COLO668 (cell line): Measurements from ENCODE around the gene CLEC1A.

ENCODE experiments used
- DNase-seq: peaks from one replicate; lab custom pipeline; 2025; ENCODE audit not compliant: unreplicated experiment; lab: John Stamatoyannopoulos, UW

Gene CLEC1A

DNA sequence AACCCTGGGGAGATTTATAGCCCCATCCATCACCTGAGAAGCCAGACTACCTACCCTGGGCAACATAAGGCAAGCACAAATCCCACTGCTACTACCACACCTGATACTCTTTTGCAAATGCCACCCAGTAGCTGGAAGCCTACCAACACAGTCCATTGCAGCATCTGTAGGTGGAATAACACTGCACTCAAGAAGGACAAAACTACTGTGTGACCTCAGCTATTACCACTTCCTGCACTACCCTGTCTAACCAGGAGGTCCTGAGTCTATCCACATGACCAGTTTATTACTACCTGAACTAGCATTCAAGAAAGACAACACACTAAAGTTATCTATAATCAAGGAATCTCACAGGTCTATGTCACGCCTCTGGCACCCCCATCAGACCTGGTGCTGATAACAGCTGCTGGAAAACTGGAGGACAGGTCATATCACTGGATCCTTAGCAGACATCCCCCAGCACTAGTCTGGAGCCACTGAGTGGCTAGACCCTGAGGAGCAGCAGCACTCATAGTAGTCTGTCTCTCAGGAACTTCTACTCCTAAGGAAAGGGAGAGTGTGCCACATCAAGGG is 2.9 kb upstream of the CLEC1A start:
- DNase-seq = no peak

DNA sequence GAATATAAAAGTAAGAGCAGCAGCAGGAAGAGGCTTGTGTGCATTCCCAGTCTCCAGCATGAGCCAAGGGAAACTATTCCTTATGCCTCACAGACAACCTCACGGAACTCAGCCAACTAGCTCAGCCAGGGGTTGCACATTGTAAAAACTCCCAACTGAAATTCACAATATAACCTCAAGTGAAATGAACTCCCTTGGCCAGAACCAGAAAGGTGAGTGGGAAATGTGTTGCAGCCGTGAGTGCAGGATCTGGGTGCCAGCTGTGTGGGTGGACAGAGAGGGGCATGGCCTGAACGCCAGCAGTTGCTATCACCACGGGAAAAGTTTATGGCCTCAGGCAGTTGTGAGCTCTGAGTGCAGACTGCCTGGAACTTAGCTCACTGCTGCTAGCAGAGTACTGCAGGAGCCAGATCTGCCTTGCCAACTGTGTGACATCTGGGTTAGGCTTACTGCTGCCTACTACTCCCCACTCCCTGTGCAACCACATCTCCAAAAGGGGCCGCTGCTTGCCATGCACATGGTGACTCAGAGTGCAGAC is 2.3 kb upstream of the CLEC1A start:
- DNase-seq = no peak

DNA sequence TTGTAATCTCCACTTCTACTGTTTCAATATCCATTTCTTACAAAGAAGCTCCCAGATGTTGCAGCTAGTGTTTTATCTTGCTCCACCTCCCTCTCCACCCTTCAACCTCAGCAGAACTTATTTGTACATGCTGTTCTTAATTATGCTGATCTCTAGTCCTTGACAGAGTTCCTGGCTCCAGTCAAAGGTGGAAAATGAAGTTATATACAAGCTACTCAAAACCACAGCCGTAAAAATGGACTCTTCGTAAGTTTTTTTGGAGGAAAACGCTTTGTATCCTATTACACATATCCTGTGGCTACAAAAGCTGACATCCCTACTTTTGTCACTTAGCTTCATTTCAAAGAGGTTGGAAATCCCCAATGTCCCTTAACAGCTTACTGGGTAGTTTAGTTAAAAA is 1.3 kb downstream of the CLEC1A start:
- DNase-seq = no peak

DNA sequence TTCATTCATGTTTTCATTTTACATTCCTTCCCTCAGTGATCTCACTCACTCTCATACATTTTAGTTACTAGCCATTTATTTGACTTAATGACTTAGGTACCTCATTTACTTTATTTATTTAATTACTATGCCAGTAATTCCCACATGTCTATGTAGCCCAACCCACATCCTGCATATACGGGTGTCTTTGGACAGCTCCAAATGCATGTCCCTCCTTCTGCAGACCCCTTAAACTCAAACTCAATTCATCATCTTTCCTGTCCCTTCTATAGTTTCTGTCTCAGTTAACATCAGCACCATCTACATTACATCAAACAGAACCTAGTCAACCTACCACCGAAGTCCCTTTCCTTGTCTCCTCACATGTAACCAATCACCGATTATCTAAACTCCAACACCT is 2.8 kb downstream of the CLEC1A start:
- no peak for DNase-seq

DNA sequence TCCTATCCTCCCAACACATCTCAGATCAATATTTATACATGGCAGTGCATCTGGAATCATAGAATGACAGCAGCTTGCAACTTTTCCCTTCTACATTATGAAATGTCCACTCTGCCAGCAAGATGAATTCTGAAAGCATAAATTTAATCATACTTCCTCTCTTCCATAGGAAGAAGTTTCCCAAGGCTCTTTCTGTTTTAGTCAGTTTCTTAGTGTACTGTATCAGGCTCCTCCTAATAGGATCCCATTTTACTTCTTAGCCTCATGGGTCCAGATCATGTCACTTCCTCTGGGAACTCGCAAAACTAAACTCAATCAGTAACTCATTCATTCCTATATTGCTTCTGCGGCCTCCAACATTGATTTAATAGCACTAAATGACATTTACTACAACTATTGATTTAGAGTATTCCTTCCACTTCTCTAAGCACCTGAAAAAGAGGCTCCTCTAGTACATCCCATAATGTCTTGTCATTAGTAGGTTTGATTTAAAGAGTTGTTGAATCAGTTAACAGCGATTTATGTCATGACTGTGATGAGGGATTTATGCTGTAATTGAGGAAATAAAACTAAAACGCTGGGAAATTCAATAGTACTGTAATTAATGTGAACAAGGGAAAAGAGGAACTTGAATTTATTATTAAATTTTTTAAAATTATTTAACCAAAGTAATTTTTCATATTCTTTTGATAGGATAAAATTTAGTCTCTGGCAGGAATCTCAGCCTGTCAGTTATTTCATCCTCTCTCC is 4.0 kb downstream of the CLEC1A start:
- DNase-seq = no peak

DNA sequence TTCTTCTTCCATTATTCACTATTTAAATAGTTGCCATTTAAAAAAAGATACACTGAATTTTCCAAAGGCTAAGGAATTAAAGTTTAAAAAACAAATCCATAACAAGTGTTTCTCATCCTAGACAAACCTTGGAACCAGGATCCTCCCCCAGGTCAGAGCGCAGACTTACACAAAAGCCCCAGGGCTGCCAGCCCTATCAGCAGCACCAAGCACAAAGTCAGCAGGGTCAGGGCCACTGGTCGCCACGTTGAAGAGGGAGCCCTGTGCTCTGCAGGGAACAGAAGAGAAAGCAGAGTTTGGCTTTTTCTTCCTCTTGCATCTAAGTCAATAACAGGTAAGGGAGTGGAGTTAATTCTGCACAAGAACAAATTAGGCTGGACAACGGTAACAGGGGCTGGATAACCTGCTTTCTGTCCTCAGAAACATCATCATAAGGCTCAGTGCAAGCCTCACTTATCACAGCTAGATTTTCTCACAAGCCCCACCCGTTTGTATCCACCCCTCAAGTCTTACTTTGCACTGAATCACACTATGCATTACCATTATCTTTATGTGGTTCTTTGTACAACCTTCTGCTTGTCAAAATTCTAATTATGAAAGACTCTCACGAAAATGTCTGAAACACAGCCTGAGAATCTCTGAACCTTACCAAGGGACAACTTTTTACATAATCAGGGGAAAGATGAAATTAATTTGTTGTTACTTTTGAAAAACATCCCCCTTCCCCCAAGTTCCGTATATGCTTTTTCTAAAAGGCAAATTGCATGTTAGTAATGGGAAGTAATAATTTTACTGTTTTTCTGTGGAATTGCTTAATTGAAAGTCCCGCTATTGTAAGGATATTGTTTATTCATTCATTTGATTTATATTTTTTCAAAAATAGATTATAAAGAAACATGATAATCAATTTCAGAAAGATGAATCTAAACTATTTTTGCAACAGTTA is 9.6 kb downstream of the CLEC1A start:
- no peak for DNase-seq

DNA sequence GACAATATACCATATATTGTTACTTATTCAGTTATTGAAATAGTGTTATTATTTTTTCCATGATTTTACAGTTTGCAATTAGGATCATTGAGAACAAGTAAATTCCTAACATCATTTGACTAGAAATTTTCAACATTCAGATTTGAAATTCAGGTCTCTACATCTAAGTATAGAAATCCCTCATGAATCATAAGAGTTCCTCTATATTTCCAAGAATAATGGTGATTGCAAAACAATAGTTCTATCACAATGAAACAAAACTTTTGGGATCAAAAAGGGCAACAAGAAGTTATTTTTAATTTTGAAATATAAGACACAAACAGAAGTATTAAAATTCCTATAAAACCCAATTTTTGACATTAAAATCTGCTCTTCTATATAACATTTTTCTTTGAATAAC is 10.8 kb downstream of the CLEC1A start:
- DNase-seq = no peak

DNA sequence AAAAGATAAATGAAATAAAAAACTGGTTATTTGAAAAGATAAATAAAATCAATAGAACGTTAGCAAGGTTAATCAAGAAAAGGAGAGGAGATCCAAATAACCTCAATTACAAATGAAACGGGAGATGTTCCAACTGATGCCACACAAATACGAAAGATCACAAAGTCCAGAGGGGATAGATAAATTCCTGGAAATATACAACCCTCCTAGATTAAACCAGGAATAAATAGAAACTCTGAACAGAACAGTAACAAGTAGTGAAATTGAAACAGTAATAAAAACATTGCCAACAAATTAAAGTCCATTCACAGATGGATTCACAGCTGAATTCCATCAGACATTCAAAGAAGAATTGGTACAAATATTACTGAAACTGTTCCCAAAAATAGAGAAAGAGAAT is 12.4 kb downstream of the CLEC1A start:
- no peak for DNase-seq

DNA sequence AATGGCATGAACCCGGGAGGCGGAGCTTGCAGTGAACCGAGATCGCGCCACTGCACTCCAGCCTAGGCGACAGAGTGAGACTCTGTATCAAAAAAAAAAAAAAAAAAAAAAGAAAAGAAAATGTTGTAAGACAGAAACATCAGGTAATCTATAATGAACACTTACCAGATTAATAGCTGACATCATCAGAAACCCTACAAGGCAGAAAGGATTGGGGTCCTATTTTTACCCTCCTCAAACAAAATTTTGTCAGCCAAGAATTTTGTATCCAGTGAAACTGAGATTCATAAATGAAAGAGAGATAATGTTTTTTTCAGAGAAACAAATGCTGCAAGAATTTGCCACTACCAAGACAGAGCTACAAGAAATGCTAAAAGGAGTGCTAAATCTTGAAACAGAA is 14.1 kb downstream of the CLEC1A start:
- DNase-seq = no peak

DNA sequence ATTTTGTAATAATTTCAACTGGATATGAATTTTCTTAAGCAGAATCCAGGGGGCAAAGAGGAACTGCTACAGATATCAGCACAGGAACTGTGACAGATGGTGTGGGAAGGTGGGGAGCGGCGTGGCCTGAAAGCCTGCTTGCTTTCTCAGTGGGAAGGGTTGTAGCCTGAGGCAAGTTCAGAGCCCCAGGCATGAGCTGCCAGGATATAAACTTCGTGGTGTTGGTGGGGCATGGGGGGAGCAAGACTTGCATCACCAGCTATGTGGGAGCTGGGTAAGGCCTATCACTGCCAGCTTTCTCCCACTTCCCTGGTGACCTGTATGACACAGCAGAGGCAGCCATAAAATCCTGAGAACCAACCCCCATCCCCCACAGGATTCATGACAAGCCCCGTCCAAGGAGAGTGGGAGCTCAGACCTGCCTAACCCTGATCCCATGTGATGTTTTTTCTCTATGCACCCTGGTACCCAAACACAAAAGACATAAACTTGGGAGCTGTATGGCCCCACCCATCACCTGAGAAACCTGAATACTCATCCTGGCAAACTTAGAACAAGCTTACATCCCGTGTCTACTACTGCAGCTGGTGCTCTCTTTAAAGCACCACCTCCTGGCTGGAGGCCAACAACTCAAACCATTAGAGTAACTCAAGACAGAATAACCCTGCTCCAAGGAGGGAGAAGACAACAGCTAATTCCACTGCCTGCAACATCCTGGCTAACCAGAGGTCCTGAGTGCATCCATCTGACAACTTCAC is 16.5 kb downstream of the CLEC1A start:
- no peak for DNase-seq

DNA sequence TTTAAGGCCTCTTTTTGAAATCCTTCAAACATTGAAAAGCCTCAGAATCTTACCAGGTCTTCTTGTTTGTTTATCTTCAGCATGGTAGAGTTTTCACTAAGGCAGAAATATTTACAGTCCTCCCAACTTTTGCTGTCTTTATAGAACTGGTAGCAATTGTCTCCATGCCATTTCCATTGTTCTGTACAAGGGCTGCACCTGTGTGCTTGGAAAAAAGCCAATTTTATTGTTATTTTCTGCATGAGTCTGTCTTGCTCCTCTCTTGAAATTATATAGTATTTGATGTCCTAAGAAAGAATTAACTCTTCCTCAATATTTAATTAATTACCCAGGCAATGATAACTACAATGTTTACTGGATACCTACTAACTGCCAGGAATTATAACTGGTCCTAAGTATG is 23.3 kb downstream of the CLEC1A start:
- DNase-seq = no peak

DNA sequence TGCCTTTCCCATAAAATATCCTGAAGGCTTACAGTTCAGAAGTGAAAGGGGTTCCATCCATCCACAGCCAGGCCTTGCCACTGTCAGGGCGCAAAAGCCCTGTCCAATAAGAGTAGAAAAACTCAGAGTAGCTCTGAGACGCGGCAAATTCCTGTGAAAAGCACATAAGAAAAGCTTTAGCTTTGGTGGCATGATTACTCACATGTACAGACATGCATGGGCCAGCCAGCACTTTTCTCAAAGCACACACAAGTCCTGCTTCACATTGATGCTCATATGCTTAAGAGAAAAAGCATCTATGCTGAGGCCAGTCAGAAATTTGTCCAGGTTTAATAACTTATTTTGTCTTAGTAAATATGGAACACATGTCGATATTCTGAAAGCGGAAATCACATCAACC is 25.5 kb downstream of the CLEC1A start:
- DNase-seq = no peak

DNA sequence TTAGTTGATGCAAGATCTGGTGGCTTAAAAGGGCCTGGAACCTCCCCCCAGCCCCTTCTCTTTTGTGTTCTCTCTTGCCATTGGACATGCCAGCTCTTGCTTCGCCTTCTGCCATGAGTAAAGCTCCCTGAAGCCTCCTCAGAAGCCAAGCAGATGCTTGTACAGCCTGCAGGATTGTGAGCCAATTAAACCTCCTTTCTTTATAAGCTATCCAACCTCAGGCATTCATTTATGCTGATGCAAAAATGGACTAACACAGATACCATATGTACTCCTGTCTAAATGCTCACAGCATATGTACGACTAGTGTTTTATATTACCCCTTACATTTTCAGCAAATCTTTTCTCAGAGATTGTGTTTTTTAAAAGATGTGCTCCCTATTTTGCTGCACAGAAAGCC is 26.7 kb downstream of the CLEC1A start:
- DNase-seq = no peak

DNA sequence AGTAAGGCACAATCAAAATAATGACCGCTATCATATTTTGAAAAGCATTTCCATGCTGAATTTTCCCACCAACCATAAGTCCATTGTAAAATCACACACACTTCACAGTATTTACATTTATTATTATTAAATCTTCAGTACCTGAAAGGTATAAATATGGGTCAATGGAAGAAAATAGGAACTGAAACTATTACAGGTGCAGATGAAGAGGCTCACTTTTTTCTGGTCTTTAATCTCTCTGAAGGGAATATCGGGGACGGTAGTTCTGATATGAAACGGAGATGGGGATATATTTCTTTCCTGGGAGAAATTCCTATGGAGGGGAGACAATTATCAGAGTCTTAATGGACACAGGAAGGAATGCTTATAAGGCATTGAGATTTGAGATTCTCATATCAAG is 28.4 kb downstream of the CLEC1A start:
- no peak for DNase-seq

DNA sequence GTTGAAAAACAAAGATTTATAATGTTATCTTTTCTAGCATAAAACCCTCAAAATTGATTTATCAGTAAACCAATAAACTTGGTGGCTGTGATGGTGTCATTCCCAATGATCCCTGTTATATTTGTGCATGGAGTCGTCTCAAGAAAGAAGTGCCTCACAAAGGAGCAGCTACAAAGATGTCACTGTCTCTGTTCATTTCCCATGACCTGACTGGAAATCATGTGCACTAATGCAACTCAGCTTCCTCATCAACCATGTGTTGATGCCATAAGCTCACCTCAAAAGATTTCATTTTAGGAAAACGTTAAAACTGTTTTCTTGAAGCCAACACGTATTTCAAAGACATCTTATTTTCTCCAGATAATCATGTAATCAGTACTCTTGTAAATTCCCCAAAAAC is 28.8 kb downstream of the CLEC1A start:
- no peak for DNase-seq

DNA sequence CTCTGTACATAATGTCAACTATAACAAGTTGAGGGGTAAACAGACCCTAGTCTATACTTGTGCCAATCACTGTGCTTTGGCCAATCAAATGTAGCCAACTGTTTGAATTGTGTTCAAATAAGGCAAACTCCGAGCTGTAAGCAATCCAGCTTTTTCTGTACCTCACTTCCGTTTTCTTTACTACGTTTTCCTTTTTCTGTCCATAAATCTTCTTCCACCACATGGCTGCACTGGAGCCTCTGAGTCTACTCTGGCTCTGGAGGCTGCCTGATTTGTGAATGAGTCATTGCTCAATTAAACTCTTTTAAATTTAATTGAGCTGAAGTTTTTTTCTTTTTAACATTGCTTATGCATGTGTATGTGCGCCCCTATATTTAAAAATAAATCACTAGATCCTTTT is 29.7 kb downstream of the CLEC1A start:
- DNase-seq = no peak

DNA sequence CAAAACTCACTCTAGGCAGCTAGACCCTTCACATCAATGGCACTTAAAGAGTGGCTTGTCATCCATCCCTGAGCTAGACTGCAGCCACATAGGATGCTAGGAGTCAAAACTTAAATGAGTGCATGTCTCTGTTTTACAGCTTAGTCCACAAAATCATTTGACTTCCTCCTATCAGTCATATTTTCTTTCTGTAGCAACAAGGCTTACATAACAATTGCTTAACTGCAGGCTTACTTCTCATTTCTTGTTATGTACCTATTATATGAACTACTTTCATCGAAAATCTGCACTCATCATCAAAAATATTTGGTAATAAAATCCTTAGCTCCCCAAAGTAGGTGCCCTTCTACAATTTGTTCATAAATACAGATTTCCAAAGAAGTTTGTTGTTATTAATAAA is 30.1 kb downstream of the CLEC1A start:
- DNase-seq = no peak

DNA sequence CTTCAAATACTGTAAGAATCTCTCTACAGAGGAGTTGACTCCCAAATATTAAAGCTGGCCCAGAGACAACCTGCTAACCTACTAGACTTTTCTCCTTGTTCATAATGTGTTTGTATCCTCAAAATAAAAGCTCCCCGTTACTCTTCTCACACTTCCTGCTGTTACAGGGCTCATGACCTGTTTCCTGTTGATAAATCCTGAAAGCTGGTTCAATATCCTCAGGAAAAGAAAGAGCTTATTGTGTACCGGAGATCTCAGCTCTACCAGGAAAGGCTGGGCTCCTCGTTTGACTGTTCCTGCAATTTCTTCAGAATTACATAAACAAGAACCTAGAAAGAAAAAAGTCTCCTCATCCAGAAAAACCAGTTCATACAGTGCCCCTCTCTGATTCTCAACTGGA is 30.8 kb downstream of the CLEC1A start:
- no peak for DNase-seq

DNA sequence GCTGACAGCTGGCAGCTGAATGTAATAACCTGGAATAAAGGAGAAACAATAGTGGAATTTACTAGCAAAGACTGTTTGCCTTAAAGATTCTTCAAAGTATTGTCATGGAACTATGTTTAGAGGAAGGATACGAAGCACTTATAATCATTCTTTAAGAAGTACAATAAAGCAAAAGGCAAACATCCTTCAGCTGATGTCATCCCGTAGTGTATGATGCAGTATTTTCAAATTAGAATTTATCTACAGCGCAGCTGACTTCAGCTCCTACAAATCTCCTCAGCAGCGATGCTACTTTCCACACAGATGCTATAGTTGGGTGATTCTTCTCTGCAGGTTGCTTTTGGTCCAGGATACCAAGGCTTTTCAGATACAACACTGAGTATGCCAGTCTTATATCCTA is 31.5 kb downstream of the CLEC1A start:
- no peak for DNase-seq

DNA sequence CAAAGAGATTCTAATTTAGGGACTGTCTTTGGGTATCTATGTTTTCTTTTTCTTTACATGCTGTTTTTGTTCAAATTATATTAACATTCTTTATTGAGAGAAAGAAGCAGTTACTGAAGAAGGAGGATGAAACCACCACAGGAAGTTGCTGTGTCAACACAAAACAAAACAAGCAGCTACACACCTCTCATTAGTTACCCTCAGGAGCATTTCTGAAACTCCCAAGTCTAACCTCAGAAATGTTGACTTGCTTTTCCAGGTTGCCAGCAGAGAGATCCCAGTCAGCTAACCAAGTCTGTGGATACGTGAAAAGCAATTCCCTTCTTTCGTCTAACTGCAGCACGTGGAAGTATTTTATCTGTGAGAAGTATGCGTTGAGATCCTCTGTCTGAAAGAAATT is 33.5 kb downstream of the CLEC1A start:
- no peak for DNase-seq

DNA sequence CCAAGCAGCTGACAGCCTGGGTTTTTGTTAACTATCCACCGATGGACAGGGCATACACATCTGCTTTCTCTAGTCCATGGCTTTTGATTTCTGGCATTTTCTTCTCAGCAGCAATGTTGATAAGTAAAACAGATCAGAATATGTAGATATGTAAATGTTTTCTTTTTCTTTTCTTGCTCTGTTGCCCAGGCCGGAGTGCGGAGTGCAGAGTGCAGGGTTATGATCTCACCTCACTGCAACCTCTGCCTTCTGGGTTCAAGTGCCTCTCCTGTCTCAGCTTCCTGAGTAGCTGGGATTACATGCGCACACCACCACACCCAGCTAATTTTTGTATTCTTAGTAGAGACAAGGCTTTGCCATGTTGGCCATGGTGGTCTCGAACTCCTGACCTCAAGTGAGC is 40.4 kb downstream of the CLEC1A start:
- no peak for DNase-seq
